Common myeloid progenitor, CD34-positive (primary cell): ENCODE results near the gene NOL6.

Experiments
- CTCF ChIA-PET: fragments of 350-600 bp; sonication (Branson Sonifier 250); formaldehyde crosslinking; loops from one replicate; lab custom pipeline; 2021; ENCODE audit warnings: antibody characterized with exemption; lab: Charles Lee
- POLR2A ChIA-PET: fragments of 350-600 bp; sonication (Branson Sonifier 250); formaldehyde crosslinking; loops from one replicate; lab custom pipeline; 2021; ENCODE audit warnings: antibody characterized with exemption; lab: Charles Lee
- DNase-seq, 3 donors: peaks; one replicate each; pipeline versions ENCODE4 v3.0.0 to v3.0.0-alpha.2; 2013
- H3K27ac ChIP-seq, 2 experiments: 1 replicate in 1 of 2; 2 replicates in 1 of 2; pipeline ENCODE4 v1.7.0; 2013; ENCODE audit warnings: inconsistent platforms in 2 of 2, low read length in 2 of 2, mild to moderate bottlenecking in 2 of 2, low read depth in 1 of 2, moderate library complexity in 1 of 2; ENCODE audit not compliant: severe bottlenecking in 2 of 2, insufficient read depth in 1 of 2, poor library complexity in 1 of 2
- H3K27me3 ChIP-seq, 5 experiments: replicated peaks in 2 of 5; 1 replicate in 3 of 5; 2 replicates in 2 of 5; pipeline versions ENCODE4 v1.6.1 to v1.7.0; 2013; ENCODE audit warnings: low read length in 4 of 5, mild to moderate bottlenecking in 2 of 5, moderate library complexity in 2 of 5, inconsistent platforms in 1 of 5; ENCODE audit not compliant: insufficient read depth in 5 of 5, control insufficient read depth in 4 of 5
- H3K36me3 ChIP-seq, 4 experiments: 1 replicate in 2 of 4; 2 replicates in 2 of 4; pipeline versions ENCODE4 v1.6.1 to v1.7.0; 2013; ENCODE audit warnings: low read length in 3 of 4, control low read depth in 1 of 4, mild to moderate bottlenecking in 1 of 4; ENCODE audit not compliant: control insufficient read depth in 4 of 4, insufficient read depth in 4 of 4
- H3K4me1 ChIP-seq, 4 experiments: 1 replicate in 3 of 4; 2 replicates in 1 of 4; pipeline versions ENCODE4 v1.6.1 to v1.7.1; 2013; ENCODE audit warnings: low read length in 3 of 4, mild to moderate bottlenecking in 3 of 4, control low read depth in 1 of 4, inconsistent platforms in 1 of 4, moderate library complexity in 1 of 4; ENCODE audit not compliant: control insufficient read depth in 4 of 4, insufficient read depth in 4 of 4; ENCODE audit errors: control extremely low read depth in 1 of 4
- H3K4me3 ChIP-seq, 7 experiments: 1 replicate in 4 of 7; 2 replicates in 3 of 7; pipeline versions ENCODE4 v1.5.1 to v1.7.0; 2013; ENCODE audit warnings: mild to moderate bottlenecking in 7 of 7, low read length in 6 of 7, moderate library complexity in 6 of 7, inconsistent platforms in 2 of 7, low read depth in 2 of 7, control low read depth in 1 of 7; ENCODE audit not compliant: insufficient read depth in 4 of 7, control insufficient read depth in 1 of 7; ENCODE audit errors: extremely low read depth in 1 of 7
- H3K9me3 ChIP-seq, 5 experiments: 1 replicate in 4 of 5; 2 replicates in 1 of 5; pipeline versions ENCODE4 v1.6.1 to v1.7.1; 2013; ENCODE audit warnings: low read length in 4 of 5, mild to moderate bottlenecking in 2 of 5, inconsistent platforms in 1 of 5, low read depth in 1 of 5, moderate library complexity in 1 of 5; ENCODE audit not compliant: control insufficient read depth in 4 of 5, insufficient read depth in 2 of 5; ENCODE audit errors: control extremely low read depth in 1 of 5
- WGBS: methylation state at CpG from one replicate; pipeline ENCODE4 v1.1.5; 2013; ENCODE audit not compliant: insufficient coverage; 5-methylcytosine and 5-hydroxymethylcytosine counted together

The NOL6 gene

GRCh38 chr9:33446946-33447798, 26.6 kb downstream of the NOL6 start, which contains the start of gene AQP3:
AQP3 (minus strand) TSS chr9:33447593; CDS start chr9:33447530, 63 bp downstream.
- peak; percentile 41 to 73 (median 63) for DNase-seq
- ChIA-PET CTCF (interaction anchor here (1.3 to 9.6 kb wide), 9 partner anchors 12 to 73 kb away, joined by 3 to 172 read pairs (median 5); partner anchors contain the start of gene NOL6), POLR2A (no interaction called here)
- no peak within 1 kb of the TSS for H3K27ac ChIP-seq
- peak within 1 kb of the TSS; percentile 9 to 73 (median 62) for H3K4me3 ChIP-seq
- H3K4me1 ChIP-seq: peaks cover 3 to 42% (median 28%) of the 10 kb centered on the region in 4 experiments
- H3K9me3 ChIP-seq: no peaks in the 10 kb centered on the region
- peaks cover 0 to 6% (median 4%) of the 10 kb centered on the region in 5 experiments for H3K27me3 ChIP-seq
- 2% methylated on average over 31 of the region's 50 CpGs for WGBS
- no peaks in the 10 kb centered on the region for H3K36me3 ChIP-seq

GRCh38 chr9:33446240-33446945, 27.3 kb downstream of the NOL6 start:
- Histone ChIP-seq H3K4me1 (peaks cover 3 to 42% (median 28%) of the 10 kb centered on the region in 4 experiments), H3K27ac (no peak overlapping the region), H3K9me3 (no peaks in the 10 kb centered on the region), H3K27me3 (peaks cover 0 to 6% (median 4%) of the 10 kb centered on the region in 5 experiments), H3K4me3 (peak overlapping the region in 3 of 7 experiments; percentile 35 to 73 (median 65)), H3K36me3 (no peaks in the 10 kb centered on the region)
- ChIA-PET POLR2A (interaction anchor here (0.6 kb wide), 1 partner anchor 72 kb away, joined by 3 read pairs; no protein-coding TSS in a partner anchor), CTCF (interaction anchor here (1.3 to 9.6 kb wide), 5 partner anchors 11 to 72 kb away, joined by 3 to 172 read pairs (median 9); partner anchors contain the start of gene NOL6)
- peak in 2 of 3 donors; percentile 38 to 52 for DNase-seq
- WGBS: 70% methylated on average over 9 of the region's 12 CpGs

- Histone ChIP-seq H3K27ac (no peak overlapping the region), H3K9me3 (no peaks in the 10 kb centered on the region), H3K4me1 (peaks cover 3 to 42% (median 28%) of the 10 kb centered on the region in 4 experiments), H3K4me3 (peak overlapping the region in 1 of 7 experiments; percentile 35), H3K27me3 (peaks cover 0 to 6% (median 4%) of the 10 kb centered on the region in 5 experiments), H3K36me3 (no peaks in the 10 kb centered on the region)
- no peak for DNase-seq
- POLR2A ChIA-PET: no interaction called here
- 97% methylated on average over 10 of the region's 11 CpGs for WGBS
- CTCF ChIA-PET: interaction anchor here (0.9 to 9.6 kb wide), 3 partner anchors 10 to 18 kb away, joined by 3 to 172 read pairs (median 5); no protein-coding TSS in a partner anchor
Observed at GRCh38 chr9:33445389-33446239, 28.1 kb downstream of the NOL6 start.

- Histone ChIP-seq H3K4me3 (no peak overlapping the region), H3K9me3 (no peaks in the 10 kb centered on the region), H3K27ac (no peak overlapping the region), H3K36me3 (no peaks in the 10 kb centered on the region), H3K4me1 (peaks cover 3 to 42% (median 28%) of the 10 kb centered on the region in 4 experiments), H3K27me3 (peaks cover 0 to 4% (median 4%) of the 10 kb centered on the region in 5 experiments)
- POLR2A ChIA-PET: interaction anchor here (0.5 kb wide), 1 partner anchor 11 kb away, joined by 4 read pairs; no protein-coding TSS in a partner anchor
- peak in 2 of 3 donors; percentile 15 to 19 for DNase-seq
- CTCF ChIA-PET: interaction anchor here (1.1 to 3.9 kb wide), 2 partner anchors 8 to 9 kb away, joined by 3 to 23 read pairs; no protein-coding TSS in a partner anchor
- WGBS: 79% methylated on average over 8 of the region's 10 CpGs
Observed at GRCh38 chr9:33443464-33444154, 30.1 kb downstream of the NOL6 start.

- WGBS: 99% methylated on average over 5 of the region's 9 CpGs
Observed at GRCh38 chr9:33443047-33443446, 30.7 kb downstream of the NOL6 start.

More at GRCh38 chr9:33443047-33443446, 30.7 kb downstream of the NOL6 start:
- POLR2A ChIA-PET: no interaction called here
- peaks cover 3 to 39% (median 26%) of the 10 kb centered on the region in 4 experiments for H3K4me1 ChIP-seq
- peaks cover 0 to 3% (median 1%) of the 10 kb centered on the region in 5 experiments for H3K27me3 ChIP-seq
- H3K9me3 ChIP-seq: no peaks in the 10 kb centered on the region
- CTCF ChIA-PET: interaction anchor here (1.4 to 3.9 kb wide), 2 partner anchors 9 to 21 kb away, joined by 4 to 23 read pairs; no protein-coding TSS in a partner anchor
- no peak overlapping the region for H3K27ac ChIP-seq
- H3K36me3 ChIP-seq: no peaks in the 10 kb centered on the region
- H3K4me3 ChIP-seq: no peak overlapping the region
- no peak for DNase-seq
